HG03342 (cell line): ENCODE data around the gene ST6GAL2.

ENCODE experiments used
- ATAC-seq: cut with Tn5 transposase; IDR thresholded peaks from one replicate; pipeline ENCODE4 v1.9.1; 2021; ENCODE audit warnings: mild to moderate bottlenecking, moderate library complexity; ENCODE audit not compliant: unreplicated experiment

ST6GAL2 gene

GRCh38 chr2:106885971-106886915, at the start of gene ST6GAL2:
Gene ST6GAL2, minus strand, starts transcription at chr2:106886167. Its CDS starts 42,190 bp downstream, at chr2:106843977.
- ATAC-seq: no peak

- no peak for ATAC-seq
These were observed 46.7 kb upstream of the ST6GAL2 start for GRCh38 chr2:106932644-106933043.

GRCh38 chr2:106931717-106932335, 45.9 kb upstream of the ST6GAL2 start:
- ATAC-seq: no peak

- ATAC-seq: no peak
These were observed 35.5 kb upstream of the ST6GAL2 start for GRCh38 chr2:106921451-106921850.

DNA sequence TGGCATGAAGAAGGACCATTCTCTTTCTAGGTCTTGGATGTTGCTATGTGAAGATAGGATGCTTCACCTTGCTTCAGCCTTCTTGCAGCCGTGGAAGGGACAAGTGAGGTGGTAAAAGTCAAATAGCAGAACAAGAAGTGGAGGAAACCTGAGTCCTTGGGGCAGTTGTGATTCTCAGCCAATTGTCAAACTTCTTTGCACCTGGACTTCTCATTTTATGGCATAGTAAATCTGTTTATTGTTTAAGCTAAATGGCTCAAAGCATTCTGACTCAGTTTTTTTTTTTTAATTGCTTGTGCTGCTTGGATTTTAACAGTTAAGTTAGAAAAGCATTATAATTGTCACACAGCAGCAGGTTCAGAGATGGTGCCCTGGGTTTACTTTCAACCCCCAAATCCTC, 33.0 kb upstream of the ST6GAL2 start:
- no peak for ATAC-seq

- no peak for ATAC-seq
These were observed 18.3 kb upstream of the ST6GAL2 start for GRCh38 chr2:106904242-106904641.

- ATAC-seq: no peak
These were observed 14.0 kb upstream of the ST6GAL2 start for GRCh38 chr2:106899786-106900530.

DNA sequence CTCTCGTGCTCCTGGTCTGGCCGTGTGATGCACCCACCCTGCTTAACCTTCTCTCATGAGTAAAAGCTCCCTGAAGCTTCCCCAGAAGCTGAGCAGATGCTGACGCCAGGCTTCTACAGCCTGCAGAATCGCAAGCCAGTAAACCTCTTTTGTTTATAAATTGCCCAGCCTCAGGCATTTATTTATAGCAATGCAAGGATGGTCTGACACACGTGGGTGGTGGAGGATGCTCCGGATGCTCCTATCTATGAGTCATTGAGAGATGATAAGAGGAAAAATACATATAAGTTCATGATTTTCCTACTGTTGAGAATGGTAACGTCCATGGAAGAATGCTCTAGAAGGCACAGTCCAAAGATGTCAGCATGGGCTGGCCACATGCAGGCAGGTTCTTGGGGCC, 8.6 kb upstream of the ST6GAL2 start:
- no peak for ATAC-seq

DNA sequence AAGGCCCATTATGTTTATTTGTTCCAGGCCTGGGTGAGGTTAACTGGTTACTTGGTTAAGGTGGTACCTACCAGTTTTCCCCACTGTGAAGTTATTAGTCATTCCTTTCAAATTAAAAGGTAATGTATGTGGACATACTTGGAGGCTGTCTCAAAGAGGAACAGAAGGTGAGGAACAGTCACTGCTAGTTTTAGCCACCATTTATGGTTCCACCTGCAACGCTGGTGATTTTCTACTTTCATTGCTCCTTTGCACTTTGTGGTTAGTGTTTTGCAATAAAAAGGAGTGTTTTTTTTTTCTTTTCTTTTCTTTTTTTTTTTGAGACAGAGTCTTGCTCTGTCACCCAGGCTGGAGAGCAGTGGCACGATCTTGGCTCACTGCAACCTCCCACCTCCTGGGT, 6.1 kb upstream of the ST6GAL2 start:
- no peak for ATAC-seq

DNA sequence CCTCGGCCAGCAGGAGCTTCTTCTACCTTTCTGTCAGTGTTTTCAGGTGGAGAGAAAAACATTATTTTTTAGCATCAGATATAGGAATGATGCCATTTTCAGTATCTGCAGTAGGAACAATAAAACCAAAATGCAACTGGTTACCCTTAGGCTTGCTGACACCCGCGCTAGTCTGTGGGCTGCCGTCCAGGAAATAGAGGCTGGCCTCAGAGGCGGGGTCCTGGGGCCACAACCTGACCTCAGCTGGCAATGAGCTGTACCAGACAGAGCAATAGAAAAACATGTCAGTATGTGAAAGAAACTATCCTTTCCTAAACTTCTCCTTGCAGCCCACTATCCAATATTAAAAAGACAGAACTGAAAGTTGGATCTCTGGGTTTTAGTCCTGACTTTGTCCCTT, 4.6 kb upstream of the ST6GAL2 start:
- no peak for ATAC-seq

GRCh38 chr2:106886916-106887758, 1.2 kb upstream of the ST6GAL2 start:
- ATAC-seq: no peak

DNA sequence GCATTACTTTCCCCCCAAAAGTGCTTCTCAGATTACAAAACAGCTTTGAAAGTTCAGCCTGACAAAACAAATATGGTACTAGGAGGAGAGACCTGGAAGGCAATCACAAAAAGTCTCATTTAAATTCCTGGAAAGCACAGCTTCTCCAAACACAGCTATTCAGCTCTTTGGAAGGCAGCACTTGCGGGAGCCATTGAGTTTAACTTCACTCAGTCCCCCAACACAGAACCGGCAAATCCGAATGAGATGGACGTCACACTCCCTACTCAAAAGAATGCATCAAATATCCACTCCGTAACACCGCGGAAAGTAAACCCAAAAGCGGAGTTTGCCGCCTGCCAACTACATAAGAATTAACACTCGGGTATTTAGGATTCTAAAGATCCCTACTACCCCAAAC, 638 bp downstream of the ST6GAL2 start:
- no peak for ATAC-seq

- ATAC-seq: no peak
These were observed 3.3 kb downstream of the ST6GAL2 start for GRCh38 chr2:106882673-106883072.

GRCh38 chr2:106878206-106878605, 7.8 kb downstream of the ST6GAL2 start:
- no peak for ATAC-seq

DNA sequence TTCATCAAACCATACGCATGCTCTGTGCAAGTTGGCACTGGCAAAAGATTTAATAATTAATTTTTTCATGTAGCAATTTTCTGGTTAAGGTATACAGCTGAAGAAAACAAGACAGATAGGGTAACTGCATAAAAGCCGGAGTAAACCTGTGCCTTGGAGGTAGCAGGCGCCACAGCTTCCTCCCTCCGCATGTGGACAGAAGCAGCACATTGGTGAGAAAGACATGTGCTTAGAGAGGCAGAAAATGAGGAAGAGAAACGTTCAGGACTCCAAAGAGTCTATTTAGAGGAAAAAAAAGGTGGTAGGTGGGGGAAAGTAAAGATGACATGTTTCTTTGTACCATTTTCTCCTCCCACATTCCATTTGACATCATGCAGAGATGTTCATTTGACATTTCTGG, 9.3 kb downstream of the ST6GAL2 start:
- ATAC-seq: no peak

- no peak for ATAC-seq
These were observed 16.3 kb downstream of the ST6GAL2 start for GRCh38 chr2:106869512-106870275.

DNA sequence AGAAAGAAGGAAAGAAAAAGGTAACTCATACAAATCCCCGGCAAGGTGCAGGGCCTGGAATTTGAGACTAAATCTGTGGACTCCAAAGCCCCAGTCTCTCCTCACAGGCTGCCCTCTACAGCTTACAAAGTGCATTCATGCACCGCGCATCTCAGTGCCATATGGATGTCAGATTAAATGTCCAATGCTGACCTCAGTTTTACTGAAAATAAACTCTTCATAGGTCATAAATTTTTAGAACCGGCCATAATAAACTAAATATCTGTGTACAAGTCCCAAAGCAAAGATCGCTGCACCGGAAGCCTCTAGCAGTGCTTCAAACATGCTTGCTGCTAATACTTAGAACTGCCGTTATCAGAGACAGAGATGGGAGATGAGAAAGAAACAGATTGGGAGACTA, 17.7 kb downstream of the ST6GAL2 start:
- no peak for ATAC-seq

GRCh38 chr2:106867196-106867953, 18.6 kb downstream of the ST6GAL2 start:
- no peak for ATAC-seq

- no peak for ATAC-seq
These were observed 19.3 kb downstream of the ST6GAL2 start for GRCh38 chr2:106866641-106867040.
